Activated CD4-positive, alpha-beta T cell treated with anti-CD3 and anti-CD28 coated beads, Interleukin-2, Interleukin-6, amounts not matched to agents 100 ng/mL and 50 ng/mL, durations not matched to agents 16 hours and 8 hours (primary cell): ENCODE results near the gene MEIS3.
A peak's percentile ranks its signal among the peaks of the same experiment; 100 is the strongest.

Experiments
- DNase-seq: peaks from one replicate; pipeline ENCODE4 v3.0.0-alpha.2; 2020

Gene MEIS3

DNA sequence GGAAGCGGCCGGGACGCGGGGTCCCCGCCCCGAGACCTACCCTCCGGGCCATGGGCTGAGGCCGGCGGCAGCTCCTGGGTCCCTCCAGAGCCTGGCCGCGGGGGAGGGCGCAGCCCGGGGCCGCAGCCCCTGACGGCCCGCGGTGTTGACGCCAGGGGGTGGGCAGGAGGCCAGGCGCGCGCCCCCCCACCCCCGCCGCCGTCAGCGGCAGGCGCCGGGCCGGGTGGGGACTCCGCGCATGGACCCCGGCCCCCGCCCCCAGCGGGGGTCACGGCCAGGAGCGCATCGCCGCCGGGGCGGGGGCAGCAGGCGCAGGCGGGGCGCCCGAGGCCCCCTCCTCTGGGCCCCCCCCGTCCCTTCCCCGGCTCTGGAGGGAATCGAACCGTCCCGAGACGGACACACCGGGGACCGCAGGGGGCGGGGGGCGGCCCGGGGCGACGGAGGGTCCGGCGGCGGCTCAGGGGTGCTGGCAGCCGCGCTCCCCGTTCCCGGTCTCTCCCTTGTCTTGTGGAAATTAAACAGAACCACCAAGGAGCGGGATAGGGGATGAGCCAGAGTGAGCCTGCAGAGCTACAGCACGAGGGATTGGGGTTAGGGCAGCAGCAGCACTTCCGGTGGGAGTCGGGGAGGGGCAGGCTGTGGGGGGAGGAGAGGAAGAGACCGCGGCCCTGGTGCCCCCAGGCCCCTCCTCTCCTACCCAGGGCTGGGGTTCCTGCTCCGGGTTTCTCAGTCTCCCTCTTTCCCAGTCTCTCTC, at the start of gene MEIS3:
Gene MEIS3, minus strand, starts transcription at position 498 of the 754 bp plus-strand sequence. Its CDS starts 446 bp downstream, at position 52.
- no peak for DNase-seq

DNA sequence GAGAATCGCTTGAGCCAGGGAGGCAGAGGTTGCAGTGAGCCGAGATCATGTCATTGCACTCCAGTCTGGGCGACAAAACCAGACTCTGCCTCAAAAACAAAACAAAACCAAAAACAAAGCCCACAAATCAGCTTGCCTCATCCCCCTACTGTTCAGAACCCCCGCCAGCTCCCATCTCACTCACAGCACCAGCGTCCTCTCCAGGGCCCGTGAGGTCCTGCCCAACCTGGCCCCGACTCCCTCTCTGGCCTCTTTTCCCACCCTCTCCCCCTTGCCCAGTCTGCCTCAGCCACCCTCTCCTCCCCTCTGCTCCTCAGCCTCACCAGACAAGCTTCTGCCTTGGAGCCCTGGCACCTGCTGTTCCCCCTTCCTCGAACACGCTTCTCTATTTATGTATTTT, 48.6 kb upstream of the MEIS3 start:
- no peak for DNase-seq

- DNase-seq = no peak
Measured at GRCh38 chr19:47465957-47466356, 46.6 kb upstream of the MEIS3 start.

- no peak for DNase-seq
Measured at GRCh38 chr19:47464675-47465419, 45.5 kb upstream of the MEIS3 start.

DNA sequence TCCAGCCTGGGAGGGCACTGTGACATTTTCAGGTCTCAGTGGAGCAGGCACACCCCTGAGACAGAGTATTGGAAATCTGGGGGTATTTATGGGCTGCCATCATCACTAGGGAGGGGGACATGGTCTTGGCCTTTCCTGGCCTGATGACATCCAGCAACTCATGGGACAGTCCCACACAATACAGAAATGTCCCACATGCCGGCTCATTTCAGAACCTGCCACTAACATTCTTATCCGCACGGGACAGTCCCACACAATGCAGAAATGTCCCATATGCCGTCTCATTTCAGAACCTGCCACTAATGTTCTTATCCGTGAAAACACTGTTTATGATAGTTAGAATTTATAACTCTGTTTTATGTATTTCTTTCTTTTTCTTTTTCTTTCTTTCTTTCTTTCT, 42.5 kb upstream of the MEIS3 start:
- DNase-seq = no peak

DNA sequence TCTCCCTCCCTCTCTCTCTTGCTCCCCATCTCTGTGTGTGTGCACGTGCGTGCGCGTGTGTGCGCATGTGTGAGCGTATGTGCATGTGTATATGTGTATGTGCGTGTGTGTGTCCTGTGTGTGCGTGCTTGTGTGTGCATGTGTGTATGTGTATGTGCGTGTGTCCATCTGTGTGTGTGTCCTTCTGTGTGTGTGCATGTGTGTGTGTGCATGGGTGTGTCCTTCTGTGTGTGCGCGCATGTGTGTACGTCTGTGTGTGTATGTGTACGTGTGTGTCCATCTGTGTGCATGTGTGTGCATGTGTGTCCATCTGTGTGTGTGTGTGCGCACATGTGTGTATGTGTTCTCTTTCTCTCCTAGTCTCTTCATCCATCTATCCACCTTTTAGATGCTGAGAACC, 40.1 kb upstream of the MEIS3 start:
- DNase-seq = no peak

DNA sequence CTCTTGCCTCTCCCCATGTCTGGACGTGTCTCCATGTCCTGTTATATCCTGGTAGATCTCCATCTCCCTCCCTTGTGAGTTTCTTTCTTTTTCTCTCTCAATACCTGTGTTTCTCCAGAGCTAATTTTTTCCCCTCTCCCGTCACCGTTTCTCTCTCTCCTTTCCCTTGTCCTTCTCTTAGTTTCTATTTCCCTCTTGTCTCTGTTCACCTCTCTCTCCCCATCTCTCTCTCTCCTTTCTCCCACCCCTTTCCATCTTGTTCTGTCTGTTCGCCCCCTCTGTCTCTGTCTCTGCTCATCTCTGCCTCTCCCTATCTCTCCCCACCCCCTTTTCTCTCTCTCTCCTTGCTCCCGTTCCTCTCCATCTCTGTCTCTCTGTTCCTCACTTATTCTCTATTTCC, 39.3 kb upstream of the MEIS3 start:
- DNase-seq = no peak

DNA sequence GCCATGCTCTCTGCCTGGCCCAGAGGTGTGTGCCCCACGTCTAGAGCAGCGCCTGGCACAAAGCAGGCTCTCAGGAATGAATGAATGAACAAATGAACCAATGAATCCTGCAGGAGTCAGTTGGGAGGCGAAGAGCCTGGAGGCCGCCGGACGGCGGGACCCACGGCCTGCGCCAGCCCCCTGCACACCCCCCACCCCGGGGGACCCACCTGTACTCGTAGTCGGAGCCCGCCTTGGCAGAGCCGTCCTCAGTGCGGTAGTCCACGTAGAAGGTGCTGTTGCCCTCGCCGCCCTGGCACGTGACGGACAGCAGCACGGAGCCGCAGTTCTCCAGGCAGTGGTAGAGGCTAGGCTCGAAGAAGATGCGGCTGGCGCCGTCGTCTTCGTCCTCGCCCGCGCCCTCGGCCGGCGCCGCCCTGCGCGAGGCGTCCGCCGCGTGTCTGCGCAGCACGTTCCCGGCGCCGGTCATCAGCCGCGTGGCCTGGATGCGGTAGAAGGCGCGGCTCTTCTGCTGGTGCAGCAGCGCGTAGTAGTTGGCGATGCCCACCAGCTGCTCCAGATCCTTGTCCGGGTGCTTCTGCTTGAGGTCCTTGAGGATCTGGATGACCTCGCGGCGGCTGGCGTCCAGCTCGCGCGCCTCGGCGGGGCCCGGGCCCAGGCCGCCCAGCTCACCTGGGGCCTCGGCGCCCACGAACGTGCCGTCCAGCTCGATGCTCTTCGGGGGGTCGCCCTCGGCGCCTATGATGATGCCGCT, 37.6 kb upstream of the MEIS3 start:
- no peak for DNase-seq

GRCh38 chr19:47450478-47450877, 31.2 kb upstream of the MEIS3 start:
- no peak for DNase-seq

- DNase-seq = no peak
Measured at GRCh38 chr19:47448360-47448727, 29.0 kb upstream of the MEIS3 start.

DNA sequence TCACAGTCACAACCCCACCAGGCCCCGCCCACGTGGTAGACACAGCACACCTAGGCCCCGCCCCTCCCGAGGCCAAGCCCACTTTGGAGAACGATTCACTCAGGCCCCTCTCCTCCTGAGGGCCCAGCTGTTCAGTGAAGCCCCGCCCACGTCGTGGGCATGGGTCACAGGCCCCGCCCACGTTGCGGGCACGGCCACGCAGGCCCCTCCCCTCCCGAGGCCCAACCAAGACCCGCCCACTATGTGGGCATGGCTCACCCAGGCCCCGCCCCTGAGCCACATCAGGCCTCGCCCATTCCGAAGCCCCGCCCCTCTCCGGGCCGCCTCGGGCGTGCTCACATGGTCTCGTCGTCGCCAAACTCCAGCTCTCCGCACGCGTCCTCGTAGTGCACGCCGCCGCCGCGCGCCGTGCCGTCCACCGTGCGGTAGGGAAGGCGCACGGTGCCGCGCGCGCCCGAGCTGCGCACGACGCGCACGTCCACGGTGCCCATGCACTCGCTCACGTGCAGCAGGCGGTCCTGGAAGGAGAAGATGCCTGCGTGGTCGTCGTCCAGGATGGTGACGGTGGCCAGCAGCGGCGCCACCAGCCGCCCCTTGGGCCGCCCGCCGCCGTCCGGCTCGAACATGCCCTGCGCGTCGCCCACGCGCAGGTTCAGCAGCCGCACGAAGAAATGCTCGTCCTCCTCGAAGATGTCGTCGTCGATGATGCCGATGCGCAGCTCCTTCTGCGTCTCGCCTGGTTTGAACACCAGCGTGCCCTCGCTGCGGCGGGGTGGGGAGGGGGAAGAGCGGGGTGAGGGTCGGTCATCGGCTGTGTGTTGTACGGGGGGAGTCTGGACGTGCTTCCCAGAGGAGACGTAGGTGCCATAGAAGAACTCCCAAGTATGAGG, 28.4 kb upstream of the MEIS3 start:
- DNase-seq = peak; percentile 77

GRCh38 chr19:47446534-47447469, 27.5 kb upstream of the MEIS3 start:
- DNase-seq = peak; percentile 34

GRCh38 chr19:47445937-47446402, 26.6 kb upstream of the MEIS3 start:
- peak; percentile 56 for DNase-seq

GRCh38 chr19:47445527-47445926, 26.2 kb upstream of the MEIS3 start:
- DNase-seq = no peak

DNA sequence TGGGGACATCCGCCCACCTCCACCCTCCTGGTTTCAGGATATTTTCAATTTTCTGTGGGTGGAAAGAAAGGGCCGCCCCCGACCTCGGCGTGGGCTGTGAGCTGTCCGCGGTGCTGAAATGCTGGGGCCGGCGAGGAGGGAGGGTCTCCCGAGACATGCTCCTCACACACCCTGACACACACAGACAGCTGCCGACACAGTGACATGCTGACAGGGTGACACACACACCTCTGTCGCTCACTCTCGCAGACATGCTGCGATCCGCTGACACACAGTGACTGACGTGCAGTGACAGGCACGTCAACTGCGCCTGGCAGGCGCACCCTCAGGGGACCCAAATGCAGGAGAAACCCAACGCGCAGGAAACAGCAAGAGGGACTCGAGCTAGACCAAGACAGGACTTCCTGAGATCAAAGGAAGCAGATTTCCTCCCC, 25.1 kb upstream of the MEIS3 start:
- DNase-seq = no peak

- no peak for DNase-seq
Measured at GRCh38 chr19:47443331-47443730, 24.0 kb upstream of the MEIS3 start.

GRCh38 chr19:47438793-47439220, 19.5 kb upstream of the MEIS3 start:
- DNase-seq = no peak

- no peak for DNase-seq
Measured at GRCh38 chr19:47437500-47437899, 18.2 kb upstream of the MEIS3 start.

GRCh38 chr19:47436712-47437401, 17.5 kb upstream of the MEIS3 start:
- DNase-seq = peak; percentile 89

GRCh38 chr19:47435883-47436417, 16.6 kb upstream of the MEIS3 start:
- DNase-seq = no peak
